ENCODE data around the gene CPLANE2. TPM values are rescaled to one million over a fixed set of nuclear protein-coding genes. Genes with fewer than 3 reads are reported as not detected.

The CPLANE2 gene
- total and polyA plus RNA-seq, 2 of the 4 experiments (the other 2 are of a cell fraction): 3.2 to 5.8 TPM

GRCh38 chr1:16184557-16185303, 52.3 kb downstream of the CPLANE2 start (continued):
- TF ChIP-seq CHD1 (IDR thresholded peaks at IDR 0.05; ENCODE audit: low read depth, low read length): no peak
- no peak for TF ChIP-seq CTCF (conservative IDR thresholded peaks at IDR 0.05; ENCODE audit: low read depth, low read length)

Data from IMR-90 (cell line).